AG08395 (cell line): Measurements from ENCODE around the gene LRRC74B.
"Not testable (repeated sequence)": the region's sequence is repeated elsewhere in the genome, so short reads cannot be mapped to it uniquely, and the experiment has no call there.

Experiments used
- DNase-seq: peaks from one replicate; pipeline ENCODE4 v3.0.0; 2012; ENCODE audit warnings: mixed read lengths, low spot score

Gene LRRC74B, protein sequence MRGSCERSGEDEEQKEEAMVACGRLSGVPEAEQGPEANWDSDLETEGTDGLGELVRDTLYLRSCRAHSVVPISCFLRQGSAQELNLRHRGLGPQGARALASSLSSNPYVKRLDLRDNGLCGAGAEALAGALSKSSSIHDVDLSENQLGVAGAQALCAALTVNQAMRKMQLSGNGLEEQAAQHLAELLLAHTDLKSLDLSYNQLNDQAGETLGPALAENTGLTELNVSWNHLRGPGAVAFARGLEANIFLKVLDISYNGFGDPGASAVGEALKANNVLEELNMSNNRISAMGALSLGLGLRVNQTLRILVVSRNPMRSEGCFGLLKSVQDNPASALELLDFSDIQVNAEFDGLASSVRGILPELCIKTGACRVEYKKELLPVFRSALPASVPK

DNA sequence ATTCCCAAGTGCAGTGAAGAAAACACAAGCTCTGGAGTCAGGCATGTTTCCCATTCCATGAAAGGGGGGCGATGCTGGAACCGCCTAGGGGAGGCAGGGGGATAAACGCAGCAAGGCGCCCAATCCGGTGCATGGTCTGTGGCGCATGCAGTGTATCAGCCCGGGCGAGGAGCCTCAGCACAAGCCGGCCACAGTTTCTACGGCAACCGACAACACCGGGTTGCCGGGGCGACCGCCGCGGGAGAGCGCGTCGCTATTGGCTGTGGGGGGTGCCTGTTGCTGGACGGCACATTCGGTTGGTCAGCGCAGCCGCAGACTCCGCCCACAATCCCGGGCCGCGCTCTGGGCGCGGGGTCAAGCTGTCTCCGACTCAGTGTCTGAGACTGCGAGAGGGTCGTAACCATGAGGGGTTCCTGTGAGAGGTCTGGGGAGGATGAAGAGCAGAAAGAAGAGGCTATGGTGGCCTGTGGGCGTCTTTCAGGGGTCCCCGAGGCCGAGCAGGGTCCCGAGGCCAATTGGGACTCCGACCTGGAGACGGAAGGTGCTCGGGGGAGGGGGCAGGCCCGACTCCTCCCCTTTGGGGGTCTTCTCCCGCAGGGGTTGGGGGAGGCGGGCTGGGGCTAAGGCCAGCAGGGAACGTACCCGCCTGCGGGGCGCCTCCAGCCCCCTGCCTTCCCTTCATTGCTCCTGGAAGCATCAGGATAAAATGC is at the start of gene LRRC74B:
Gene LRRC74B, plus strand, starts transcription at position 362 of the 710 bp plus-strand sequence. Its CDS starts 41 bp downstream, at position 403.
- peak; percentile 98 for DNase-seq

DNA sequence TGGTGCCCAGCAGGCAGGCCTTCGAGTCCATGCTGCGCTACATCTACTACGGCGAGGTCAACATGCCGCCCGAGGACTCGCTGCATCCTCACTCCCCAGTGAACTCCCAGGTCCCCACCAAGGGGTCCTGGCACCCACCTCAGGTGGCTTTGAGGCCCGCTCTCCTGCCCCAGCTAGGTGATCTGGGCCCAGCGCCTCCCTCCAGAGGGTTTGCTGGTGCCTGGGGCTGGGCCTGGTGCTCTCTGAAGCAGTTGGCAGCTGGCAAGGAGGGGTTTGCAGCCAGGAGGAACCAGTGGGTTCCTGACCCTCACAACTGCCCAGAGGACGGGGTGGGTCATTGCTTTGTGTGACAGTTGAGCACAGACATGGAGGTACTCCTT is 49.7 kb upstream of the LRRC74B start:
- no peak for DNase-seq

DNA sequence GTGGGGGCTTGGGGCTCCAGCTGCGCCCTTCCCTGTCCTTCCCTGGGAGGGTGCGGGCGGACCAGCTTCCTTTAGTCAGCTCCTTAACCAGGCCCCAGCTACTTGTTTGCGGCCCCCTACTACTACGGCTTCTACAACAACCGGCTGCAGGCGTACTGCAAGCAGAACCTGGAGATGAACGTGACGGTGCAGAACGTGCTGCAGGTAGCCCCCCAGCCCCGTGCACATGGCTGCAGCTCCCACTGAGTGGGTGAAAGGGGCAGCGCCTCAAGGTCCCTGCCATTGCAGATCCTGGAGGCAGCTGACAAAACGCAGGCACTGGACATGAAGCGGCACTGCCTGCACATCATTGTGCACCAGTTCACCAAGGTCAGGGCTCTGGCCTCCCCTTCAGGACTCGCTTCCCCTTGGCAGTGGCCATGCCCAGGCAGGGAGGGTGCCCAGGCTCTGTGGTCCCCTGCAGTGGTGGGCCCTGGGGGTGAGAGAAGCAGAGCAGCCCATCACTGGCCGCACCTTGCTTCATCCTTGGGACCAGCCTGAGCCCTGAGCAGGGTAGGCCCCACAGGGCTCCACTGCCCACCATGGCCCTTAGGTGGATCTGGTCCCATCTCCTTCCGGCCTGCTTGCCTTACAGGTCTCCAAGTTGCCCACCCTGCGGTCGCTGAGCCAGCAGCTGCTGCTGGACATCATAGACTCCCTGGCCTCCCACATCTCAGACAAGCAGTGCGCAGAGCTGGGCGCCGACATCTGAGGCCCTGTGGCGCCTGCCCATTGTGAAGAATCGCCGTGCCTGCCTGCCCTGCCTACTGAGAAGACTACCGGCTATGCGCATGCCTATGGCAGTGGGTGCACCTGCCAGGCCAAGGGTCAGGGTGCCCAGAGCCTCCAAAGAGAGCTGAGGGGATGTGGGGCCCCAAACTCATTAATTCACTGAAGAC is 48.9 kb upstream of the LRRC74B start:
- DNase-seq, result no peak

DNA sequence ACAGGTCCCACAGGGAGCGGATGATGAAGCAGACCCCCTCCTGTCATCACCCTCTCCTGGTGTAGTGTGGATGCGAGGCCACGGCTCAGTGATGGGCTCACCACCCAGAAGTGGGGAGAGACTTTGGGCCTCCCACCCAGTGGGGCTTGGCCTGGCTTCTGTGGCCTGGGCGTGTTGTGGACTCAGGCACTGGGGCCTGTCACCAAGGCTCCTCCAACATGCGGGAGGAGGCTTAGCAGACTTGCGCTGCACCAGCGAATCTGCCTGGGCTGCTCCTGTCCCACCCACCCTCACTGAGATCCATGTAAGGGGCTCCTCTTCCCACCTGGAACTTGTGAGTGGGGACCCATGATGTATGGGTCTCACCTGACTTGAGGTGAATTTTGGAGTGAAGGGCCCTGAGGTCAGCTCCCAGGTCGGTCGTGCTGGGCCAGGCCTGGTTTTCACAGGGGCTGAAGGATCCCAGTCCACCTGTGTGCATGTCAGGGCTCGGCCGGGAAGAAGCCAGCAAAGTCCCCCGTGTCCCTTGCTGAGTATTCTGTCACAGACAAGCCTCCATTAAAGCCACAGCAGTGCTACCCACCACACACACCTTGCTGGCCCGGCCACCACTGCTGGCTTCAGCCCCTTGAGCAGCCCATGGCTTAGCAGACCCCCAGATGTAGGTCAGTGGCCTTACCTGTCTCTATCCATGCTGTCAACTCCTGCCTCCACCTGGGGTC is 48.0 kb upstream of the LRRC74B start:
- DNase-seq, result no peak

DNA sequence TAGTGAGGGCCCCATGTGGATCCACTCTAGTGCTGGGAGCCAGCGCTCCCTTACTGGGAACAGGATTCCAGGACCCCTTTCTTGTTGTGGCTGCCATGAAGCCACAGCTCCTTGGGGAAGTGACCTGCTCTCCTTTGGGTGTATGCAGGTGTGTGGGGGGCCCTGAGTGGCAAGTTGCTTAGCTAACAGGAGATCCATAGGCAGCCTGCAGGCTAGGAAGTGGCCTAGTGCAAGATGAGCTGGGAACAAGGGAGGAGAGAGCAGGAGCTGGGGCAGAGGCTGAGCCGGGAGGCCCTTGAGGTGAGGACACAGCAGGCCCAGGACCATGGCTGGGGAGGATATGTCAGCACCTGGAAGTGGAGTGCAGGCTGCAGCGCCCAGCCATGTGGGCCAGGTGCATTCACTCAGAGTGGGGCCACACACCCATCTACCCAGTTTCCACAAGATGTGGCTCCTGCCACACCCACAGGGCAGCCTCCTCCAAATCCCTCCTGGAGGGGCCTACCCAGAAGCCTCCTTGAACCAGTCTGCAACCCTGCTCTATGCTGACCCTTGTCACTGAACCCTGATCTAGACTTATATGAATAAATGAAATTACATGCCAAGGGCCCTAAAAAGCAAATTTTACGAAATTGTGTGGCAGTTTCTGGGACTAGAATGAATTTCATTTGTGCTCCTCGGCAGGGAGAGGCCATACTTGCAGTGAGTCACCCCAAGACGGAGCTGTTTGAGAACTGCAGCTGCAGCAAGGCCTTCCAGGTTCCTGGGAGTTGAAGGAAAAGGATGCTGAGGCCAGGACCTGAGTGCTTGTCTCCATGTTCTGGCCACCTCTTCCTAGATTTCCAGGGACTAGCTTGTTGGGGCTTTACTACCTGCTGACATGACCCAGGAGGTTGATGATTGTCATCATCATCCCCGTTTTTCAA is 47.1 kb upstream of the LRRC74B start:
- DNase-seq, result no peak

DNA sequence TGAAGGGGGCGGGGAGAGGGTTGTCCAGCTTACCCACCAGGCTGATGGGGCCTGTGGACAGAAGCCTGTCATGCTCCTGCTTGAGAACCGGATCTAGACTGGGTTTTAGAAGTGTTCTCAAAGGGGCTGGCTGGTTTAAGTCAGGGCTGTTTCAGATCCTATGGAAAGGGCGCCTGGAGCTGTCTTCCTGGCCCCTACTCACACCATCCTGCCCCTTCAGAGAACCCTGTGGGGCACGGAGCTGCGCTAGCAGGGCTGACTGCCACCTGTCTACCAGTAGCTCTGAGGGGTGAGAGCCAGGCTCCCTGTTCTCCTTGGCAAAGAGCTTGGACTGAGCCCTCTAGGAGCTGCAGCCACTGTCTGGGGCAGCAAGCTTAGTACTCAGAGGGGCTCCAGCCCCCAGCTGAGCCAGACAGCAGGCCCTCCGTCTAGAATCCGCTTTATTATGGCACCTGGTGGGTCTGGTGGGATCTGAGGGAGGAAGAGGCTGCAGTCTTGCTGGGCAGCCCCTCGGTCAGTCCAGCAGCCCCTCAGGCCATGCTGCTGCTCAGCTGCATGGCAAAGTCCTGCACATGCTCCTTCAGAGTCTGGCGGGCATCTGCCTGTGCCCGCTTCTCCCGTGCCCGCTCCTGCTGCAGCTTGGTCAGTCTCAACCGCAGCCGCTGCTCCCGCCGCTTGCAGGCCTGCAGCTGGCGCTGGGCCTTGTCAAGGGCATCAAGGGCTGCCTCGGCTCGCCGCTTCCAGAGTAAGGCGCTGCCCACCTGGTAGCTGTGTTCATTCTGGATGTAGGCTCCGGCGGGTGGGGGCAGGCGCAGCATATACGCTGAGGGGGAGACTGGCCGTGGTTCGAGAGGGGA is 46.2 kb upstream of the LRRC74B start:
- DNase-seq, result no peak

DNA sequence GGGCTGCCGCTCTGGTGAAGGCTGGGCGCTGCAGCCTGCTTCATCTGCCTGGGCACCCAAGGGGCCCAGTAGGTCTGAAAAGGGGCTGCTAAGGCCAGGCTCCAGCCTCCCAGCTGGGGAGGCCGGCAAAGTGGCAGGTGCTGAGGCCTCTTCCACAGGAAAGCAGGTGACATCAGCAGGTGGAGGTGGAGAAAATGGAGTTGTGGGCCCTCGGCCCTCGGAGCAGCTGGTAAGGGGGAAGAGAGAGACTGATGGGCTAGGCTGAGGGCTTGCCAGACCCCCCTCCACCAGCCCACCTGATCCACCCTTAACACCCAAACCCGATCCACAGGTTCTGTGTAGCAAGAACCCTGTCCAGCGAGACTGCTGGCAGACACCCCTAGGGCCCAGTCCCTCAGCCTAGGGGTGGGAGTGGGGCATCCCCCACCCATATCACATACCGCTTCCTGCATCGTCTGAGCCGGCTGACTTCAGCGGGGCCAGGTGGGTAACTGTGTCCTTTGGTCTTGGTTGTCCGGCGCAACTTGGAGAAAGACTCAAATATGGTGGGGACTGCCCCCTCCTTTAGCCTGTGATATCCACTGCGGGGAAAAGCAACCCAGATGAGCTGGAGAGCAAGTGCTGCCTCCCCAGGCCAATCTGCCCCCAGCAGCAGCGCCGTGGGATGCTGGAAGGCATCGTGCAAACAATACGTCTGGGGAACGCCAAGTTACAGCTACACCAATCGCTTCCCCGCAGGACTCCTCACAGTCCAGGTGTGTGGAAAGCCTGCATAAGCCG is 45.3 kb upstream of the LRRC74B start:
- no peak for DNase-seq

DNA sequence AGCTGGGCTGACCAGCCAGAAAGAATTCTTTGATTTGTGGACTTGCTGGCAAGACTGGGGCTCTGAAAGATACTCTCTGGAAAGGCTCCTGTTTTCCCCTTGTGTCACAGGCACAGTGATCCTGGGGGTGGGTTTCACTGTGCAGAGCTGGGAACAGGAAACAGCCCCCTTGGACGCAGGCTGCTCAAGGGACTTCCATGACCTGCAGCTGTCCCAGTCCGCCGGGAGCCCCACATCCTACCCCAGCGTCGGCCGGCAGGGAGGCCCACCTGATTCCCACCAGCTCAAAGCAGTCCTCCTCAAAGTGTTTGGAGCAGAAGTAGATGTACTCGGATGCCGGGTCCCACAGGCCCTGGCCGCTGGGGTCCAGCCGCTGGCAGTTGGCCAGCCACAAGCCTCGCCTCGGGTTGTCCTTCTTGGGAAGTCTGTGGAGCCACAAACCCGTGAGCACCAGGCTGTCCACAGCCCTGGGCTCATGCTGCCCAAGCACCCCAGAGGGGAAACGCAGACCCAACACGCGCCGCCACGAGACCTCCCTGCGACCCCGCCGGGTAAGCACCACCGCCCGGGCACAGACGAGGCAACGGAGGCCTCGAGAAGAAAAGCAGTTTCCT is 44.7 kb upstream of the LRRC74B start:
- no peak for DNase-seq

DNA sequence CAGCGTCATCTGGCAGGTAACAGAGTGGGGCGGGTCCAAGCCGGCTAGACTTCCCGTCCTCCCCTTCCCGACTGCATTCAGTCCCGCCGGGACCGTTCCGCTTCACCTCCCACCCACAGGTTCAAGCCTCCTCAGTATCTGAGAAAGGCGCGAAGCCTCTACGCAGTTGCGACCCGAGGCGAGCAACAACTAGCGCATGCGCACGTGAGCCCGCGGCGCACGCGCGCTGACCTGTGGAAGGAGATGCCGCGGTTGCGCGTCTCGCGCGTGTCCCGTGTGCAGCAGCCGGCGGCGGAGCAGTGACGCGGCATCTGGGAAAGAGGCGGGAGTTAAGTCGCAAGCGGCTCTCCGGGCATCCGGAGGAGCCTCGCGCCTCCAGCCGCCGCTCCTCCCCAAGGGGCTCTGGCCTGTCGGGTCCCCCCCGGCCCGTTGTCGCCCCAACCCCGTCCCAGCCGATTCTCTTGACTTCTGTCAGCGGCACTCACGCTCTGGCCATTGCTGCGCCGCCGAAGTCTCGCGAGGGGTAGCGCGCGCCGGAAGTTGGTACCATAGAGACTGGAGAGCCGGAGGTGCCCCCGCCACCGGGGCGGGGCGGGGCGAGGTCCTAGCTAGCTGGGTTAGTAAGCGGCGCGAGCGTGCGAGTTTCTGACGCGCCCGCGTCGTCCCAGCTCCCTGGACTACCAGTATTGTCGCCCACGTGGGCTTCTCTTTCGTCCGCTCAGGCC is 44.0 kb upstream of the LRRC74B start, which contains the start of gene THAP7:
Gene THAP7, minus strand, starts transcription at position 518 of the 725 bp plus-strand sequence. Its CDS starts 207 bp downstream, at position 311.
- peak; percentile 95 for DNase-seq

DNA sequence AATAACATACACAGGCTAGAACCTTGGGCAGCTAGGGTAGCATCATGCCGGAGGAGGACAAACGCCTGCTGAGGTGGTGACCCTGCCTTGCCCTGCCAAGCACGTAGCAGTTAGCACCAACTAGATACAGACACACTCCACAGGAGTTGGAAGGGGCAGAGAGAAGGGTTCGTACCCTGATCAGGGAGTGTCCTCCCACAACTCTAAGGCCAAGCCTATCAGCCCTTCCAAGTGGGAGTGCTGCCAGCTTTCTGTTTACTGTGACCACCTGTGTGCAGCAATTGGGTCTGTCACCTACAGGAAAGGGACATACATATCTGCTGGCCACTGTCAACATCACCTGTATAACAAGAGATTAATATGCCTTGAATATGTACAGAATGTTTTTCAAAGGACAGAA is 42.0 kb upstream of the LRRC74B start:
- no peak for DNase-seq

DNA sequence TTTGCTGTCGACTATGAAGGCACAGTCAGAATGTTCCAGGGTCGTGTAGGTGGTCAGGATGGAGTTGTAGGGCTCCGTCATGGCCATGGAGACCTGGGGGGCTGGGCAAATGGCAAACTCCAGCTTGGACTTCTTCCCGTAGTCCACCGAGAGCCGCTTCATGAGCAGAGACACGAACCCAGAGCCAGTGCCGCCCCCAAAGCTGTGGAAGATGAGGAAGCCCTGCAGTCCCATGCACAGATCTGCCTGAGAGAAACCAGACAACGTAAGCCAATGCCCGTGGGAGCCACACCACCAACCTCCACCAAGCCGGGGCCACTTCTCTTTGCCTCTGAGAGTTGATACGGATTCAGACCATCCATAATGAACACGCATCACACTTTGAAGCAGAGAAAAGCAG is 36.5 kb upstream of the LRRC74B start:
- not testable (repeated sequence) for DNase-seq

DNA sequence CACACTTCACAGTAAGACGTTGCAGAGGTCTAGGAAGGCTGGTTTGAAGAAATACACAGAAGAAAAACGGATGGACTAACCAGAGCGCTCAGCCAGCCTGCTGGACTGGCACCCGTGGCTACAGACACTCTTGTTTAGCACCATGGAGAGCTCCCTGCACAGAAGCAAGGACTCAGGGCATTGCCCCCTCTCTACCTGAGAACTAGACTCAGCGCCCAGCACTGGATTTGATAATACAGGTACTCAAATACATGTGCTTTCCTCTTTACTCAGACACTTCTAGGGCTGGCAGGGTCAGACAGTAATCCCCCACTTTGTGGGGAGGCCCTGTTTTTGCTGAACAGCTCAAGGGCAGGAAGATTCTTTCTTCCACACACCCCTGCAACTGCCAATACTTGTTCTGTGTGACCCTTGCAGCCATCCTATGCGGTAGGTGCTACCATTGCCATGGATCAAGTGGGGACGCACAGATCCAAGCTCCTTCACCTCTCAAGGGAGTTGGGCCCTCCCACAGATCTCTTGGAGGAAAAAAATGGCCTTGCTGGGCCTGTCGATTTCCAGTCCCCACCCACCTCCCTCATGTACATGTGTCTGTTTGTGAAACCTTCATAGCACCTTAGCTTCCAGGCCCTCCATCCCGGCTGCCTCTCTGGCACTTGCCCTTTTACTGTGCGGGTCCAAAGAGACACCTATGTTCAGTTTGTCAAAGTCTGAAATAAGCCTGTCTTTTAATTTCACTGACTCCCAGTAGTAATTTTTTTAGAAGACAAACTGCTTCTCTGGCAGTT is 35.9 kb upstream of the LRRC74B start:
- peak; percentile 57 for DNase-seq

DNA sequence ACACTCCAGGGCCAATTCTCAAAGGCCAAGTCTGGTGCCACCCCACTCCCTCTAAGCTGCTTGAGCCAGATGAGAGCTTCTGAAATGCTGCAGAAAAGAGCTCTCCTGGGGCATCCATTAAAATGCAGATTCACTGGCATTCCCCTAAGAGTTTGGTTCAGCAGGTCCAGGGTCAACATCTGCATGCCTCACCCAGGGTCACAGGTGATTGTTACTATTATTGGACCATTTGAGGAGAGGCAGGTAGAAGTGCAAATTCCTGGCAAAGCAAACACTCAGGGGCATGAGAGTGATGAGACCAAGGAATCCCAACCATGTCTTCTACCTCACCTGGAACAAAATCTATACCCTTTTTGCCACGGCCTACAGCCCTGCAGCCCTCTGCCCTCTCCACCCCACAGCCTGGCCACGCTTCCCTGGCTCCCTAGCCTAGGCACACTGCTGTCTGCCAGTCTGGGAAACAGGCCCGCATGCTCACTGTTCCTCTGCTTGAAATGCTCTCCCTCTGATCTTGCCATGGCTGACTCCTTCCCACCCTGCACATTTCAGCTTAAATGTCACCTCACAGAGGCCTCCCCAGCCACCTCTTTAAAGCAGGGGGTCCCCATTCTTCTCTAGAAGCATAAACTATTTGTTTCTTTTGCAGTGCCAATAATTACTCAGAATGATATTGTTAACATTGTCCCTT is 35.2 kb upstream of the LRRC74B start:
- DNase-seq, result no peak

DNA sequence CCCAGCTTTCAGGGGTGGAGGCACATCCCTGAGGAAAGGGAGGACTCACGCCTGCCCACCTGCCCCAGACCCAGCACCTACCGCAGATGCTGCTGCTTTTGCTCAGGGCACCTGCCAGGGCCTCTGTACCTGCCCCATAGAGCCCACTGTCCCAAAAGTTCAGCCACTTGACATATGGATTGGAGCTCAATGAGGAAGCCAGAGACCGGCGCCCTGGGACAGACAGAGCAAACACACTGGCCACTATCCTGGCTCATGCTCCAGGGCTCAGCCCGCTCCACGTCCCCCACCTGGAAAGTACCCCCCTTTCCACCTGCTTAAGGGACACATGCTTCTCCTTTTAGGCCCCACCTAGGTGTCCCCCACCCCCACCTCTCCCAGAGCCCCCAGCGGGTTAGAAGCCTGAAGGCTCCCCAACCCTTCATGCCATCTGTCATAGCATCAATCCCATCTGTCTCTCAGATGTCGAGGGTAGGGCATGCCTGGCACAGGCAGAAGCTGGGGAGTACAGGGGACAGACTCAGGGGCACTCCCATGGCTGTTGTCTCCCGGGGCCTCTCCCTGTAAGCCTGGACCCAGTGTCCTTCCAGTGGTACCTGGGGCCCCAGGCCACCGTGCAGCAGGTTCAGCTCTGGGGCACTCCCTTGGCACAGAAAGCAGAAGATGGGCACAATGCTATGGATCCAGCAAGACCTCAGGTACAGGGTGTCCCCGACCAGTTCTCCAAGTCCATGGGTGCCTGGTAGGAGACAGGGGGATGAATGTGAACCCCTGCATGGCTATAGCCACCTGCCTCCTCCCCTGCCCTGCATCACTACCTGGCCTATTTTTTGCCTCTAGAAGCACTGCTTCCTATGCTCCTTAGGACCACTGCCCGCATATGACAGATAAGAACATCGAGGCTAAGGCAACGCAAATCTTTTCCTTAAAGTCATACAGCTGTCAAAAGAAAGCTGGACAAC is 33.0 kb upstream of the LRRC74B start:
- DNase-seq, result no peak

DNA sequence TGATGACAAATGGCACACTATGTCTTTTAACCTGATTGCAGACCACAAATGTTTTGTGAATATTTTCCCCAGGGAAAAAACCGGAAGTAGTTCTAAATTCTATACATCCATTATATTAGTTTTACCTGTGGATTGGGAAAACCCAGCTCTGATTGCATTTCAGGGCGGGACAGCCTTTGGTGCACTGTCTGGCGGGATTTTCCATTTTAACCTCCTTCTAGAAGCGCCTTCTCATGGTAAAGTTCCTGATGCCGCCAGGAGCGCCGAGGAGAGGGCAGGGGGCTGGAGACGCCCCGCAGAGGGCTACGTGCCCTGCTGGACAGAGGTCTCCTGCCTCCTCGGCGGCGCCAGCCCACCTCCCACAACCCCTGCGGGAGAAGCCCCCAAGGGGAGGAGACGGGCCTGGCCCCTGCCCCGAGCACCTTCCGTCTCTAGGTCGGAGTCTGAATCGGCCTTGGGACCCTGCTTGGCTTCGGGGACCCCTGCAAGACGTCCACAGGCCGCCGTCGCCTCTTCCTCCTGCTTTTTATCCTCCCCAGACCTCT is 32.0 kb upstream of the LRRC74B start:
- DNase-seq, result no peak
